ENCODE data around the gene MLLT1. TPM values are rescaled to one million over a fixed set of nuclear protein-coding genes. Genes with fewer than 3 reads are reported as not detected.

The MLLT1 gene
- total and polyA plus RNA-seq, 5 donors from 2014 or later: 0.45 to 35.6 (median 0.68) TPM

Other genes with a start within 250 kb of the MLLT1 start
- 3.3 TPM for gene RFX2, start 169.5 kb downstream of the MLLT1 start, total RNA-seq
- gene RFX2, start 169.5 kb downstream of the MLLT1 start, polyA plus RNA-seq: 1 to 10 TPM; 1.3 to 3.0 (median 1.9) TPM
- gene ACSBG2, start 144.3 kb downstream of the MLLT1 start, total RNA-seq: not detected
- not detected for gene ACSBG2, start 144.3 kb downstream of the MLLT1 start, polyA plus RNA-seq
- 0.54 TPM for gene ACER1, start 53.6 kb upstream of the MLLT1 start, total RNA-seq
- 1 to 10 TPM in 2 of 4 donors, under 1 TPM in 2; 0.57 to 3.4 (median 1.3) TPM for gene ACER1, start 53.6 kb upstream of the MLLT1 start, polyA plus RNA-seq
- gene CLPP, start 81.6 kb upstream of the MLLT1 start, total RNA-seq: 75.1 TPM
- gene CLPP, start 81.6 kb upstream of the MLLT1 start, polyA plus RNA-seq: 100 to 1,000 TPM; 144 to 209 (median 189) TPM
- 47.4 TPM for gene ALKBH7, start 92.8 kb upstream of the MLLT1 start, total RNA-seq
- 100 to 1,000 TPM in 1 of 4 donors, 10 to 100 TPM in 3; 89.1 to 102 (median 94.4) TPM for gene ALKBH7, start 92.8 kb upstream of the MLLT1 start, polyA plus RNA-seq
- 1.0 TPM for gene PSPN, start 96.0 kb upstream of the MLLT1 start, total RNA-seq
- gene PSPN, start 96.0 kb upstream of the MLLT1 start, polyA plus RNA-seq: under 1 TPM; 0.41 to 0.90 (median 0.65) TPM
- 53.4 TPM for gene GTF2F1, start 113.2 kb upstream of the MLLT1 start, total RNA-seq
- gene GTF2F1, start 113.2 kb upstream of the MLLT1 start, polyA plus RNA-seq: 10 to 100 TPM; 16.0 to 19.7 (median 17.5) TPM
- 156 TPM for gene KHSRP, start 144.8 kb upstream of the MLLT1 start, total RNA-seq
- gene KHSRP, start 144.8 kb upstream of the MLLT1 start, polyA plus RNA-seq: 10 to 100 TPM in 3 of 4 donors, 1 to 10 TPM in 1; 9.1 to 20.3 (median 11.4) TPM
- gene SLC25A41, start 153.8 kb upstream of the MLLT1 start, total RNA-seq: 0.42 TPM
- gene SLC25A41, start 153.8 kb upstream of the MLLT1 start, polyA plus RNA-seq: under 1 TPM in 1 of 4 donors, not detected in 3; 0.24 TPM
- gene SLC25A23, start 179.8 kb upstream of the MLLT1 start, total RNA-seq: 10.9 TPM
- 10 to 100 TPM in 2 of 4 donors, 1 to 10 TPM in 2; 6.6 to 14.7 (median 11.1) TPM for gene SLC25A23, start 179.8 kb upstream of the MLLT1 start, polyA plus RNA-seq
- gene CRB3, start 184.3 kb upstream of the MLLT1 start, total RNA-seq: 1.6 TPM
- gene CRB3, start 184.3 kb upstream of the MLLT1 start, polyA plus RNA-seq: 1 to 10 TPM; 2.6 to 5.8 (median 3.7) TPM
- gene DENND1C, start 201.8 kb upstream of the MLLT1 start, total RNA-seq: 125 TPM
- 10 to 100 TPM; 36.9 to 42.4 (median 41.4) TPM for gene DENND1C, start 201.8 kb upstream of the MLLT1 start, polyA plus RNA-seq
- 1.3 TPM for gene TUBB4A, start 222.3 kb upstream of the MLLT1 start, total RNA-seq
- gene TUBB4A, start 222.3 kb upstream of the MLLT1 start, polyA plus RNA-seq: 1 to 10 TPM in 1 of 4 donors, under 1 TPM in 1, not detected in 2; 0.36 to 1.0 TPM